ENCODE measurements around the gene MPRIP.

MPRIP gene

GRCh38 chr17:17088541-17089525 is 46.6 kb downstream of the MPRIP start:
- no peak overlapping the region for H3K4me3 ChIP-seq (ENCODE audit: low read depth, low read length)
- no peak for TF ChIP-seq CTCF (conservative IDR thresholded peaks at IDR 0.05; ENCODE audit: low read depth, low read length)
- DNase-seq (ENCODE audit: low read depth): no peak

GRCh38 chr17:17089796-17090641 is 47.8 kb downstream of the MPRIP start:
- H3K4me3 ChIP-seq (ENCODE audit: low read depth, low read length): no peak overlapping the region
- no peak for TF ChIP-seq CTCF (conservative IDR thresholded peaks at IDR 0.05; ENCODE audit: low read depth, low read length)
- no peak for DNase-seq (ENCODE audit: low read depth)

GRCh38 chr17:17090642-17091103 is 48.4 kb downstream of the MPRIP start:
- no peak for TF ChIP-seq CTCF (conservative IDR thresholded peaks at IDR 0.05; ENCODE audit: low read depth, low read length)
- H3K4me3 ChIP-seq (ENCODE audit: low read depth, low read length): no peak overlapping the region
- no peak for DNase-seq (ENCODE audit: low read depth)

GRCh38 chr17:17091276-17091675 is 49.0 kb downstream of the MPRIP start:
- no peak for DNase-seq (ENCODE audit: low read depth)
- no peak overlapping the region for H3K4me3 ChIP-seq (ENCODE audit: low read depth, low read length)
- TF ChIP-seq CTCF (conservative IDR thresholded peaks at IDR 0.05; ENCODE audit: low read depth, low read length): no peak

- DNase-seq (ENCODE audit: low read depth): no peak
- no peak for TF ChIP-seq CTCF (conservative IDR thresholded peaks at IDR 0.05; ENCODE audit: low read depth, low read length)
- no peak overlapping the region for H3K4me3 ChIP-seq (ENCODE audit: low read depth, low read length)
Observed at GRCh38 chr17:17091856-17092756, 49.8 kb downstream of the MPRIP start.

- no peak for DNase-seq (ENCODE audit: low read depth)
- no peak overlapping the region for H3K4me3 ChIP-seq (ENCODE audit: low read depth, low read length)
- no peak for TF ChIP-seq CTCF (conservative IDR thresholded peaks at IDR 0.05; ENCODE audit: low read depth, low read length)
Observed at GRCh38 chr17:17093764-17094163, 51.5 kb downstream of the MPRIP start.

Data from choroid plexus epithelial cell (primary cell).